PC-3 (cell line): ENCODE measurements around the gene SSU72.

Experiments used
- EZH2 ChIP-seq: fragments of 300-600 bp; sonication (generic); IDR thresholded peaks from one replicate; pipeline ENCODE4 v1.6.1; 2017; ENCODE audit warnings: antibody characterized with exemption, mild to moderate bottlenecking, low read length; ENCODE audit not compliant: unreplicated experiment
- TF ChIP-seq, protein P1 (sequence below): fragments of 300-600 bp; sonication (generic); conservative IDR thresholded peaks from 2 replicates; pipeline ENCODE4 v1.5.1; 2017; ENCODE audit warnings: antibody characterized with exemption, low read depth, mild to moderate bottlenecking, low read length

DNA sequence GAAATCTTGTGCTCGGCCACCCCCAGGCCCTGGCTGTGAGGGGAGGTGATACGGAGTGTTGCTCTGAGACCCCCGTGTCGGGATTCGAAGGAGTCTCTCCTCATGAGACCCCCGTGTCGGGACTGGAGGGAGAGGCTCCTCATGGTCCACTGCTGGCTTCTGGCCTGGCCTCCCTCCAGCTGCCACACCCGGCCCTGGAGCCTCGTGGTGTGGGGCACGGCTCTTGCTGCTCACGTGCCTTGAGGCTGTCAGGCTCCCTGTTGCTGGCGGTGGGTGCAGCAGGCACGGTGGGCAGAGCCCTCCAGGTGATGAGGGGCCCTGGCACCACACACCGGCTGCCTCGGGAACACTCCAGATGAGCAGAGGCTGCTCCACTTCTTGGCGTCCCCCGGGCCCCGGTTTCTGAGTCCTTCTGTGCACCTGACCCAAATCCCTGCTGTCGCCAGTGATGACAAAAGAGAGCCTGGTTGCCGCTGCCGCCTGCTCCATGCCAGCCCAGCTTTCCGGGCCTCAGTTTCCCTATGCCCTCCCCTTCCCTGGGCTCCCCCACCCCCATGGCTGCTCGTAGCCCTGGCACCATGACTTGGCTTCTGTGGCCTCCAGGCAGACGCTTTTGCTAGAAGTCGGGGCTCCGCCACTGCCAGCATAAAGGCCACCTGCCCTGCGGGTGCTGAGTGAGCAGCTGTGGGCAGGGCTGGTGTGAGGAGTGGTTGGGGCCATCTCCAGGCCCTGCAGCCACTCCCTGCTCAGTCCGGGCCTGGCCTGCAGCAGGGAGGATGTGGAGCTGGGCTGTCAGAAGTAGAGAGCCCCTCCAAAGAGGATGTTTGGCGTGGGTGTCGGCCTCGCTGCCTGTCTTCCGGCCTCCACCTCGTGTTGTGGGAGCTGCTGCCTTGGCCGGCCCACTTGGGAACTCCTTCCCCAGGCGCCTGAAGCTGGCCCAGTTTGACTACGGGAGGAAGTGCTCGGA is 46.1 kb downstream of the SSU72 start:
- TF ChIP-seq, protein P1, sequence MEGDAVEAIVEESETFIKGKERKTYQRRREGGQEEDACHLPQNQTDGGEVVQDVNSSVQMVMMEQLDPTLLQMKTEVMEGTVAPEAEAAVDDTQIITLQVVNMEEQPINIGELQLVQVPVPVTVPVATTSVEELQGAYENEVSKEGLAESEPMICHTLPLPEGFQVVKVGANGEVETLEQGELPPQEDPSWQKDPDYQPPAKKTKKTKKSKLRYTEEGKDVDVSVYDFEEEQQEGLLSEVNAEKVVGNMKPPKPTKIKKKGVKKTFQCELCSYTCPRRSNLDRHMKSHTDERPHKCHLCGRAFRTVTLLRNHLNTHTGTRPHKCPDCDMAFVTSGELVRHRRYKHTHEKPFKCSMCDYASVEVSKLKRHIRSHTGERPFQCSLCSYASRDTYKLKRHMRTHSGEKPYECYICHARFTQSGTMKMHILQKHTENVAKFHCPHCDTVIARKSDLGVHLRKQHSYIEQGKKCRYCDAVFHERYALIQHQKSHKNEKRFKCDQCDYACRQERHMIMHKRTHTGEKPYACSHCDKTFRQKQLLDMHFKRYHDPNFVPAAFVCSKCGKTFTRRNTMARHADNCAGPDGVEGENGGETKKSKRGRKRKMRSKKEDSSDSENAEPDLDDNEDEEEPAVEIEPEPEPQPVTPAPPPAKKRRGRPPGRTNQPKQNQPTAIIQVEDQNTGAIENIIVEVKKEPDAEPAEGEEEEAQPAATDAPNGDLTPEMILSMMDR = no peak
- no peak for TF ChIP-seq EZH2
